Ammon's horn (tissue), 1 donor: Measurements from ENCODE around the gene MGRN1.

ENCODE experiments used
- DNase-seq: peaks from one replicate; pipeline ENCODE4 v3.0.0-alpha.2; 2016; ENCODE audit warnings: low spot score

Gene MGRN1

DNA sequence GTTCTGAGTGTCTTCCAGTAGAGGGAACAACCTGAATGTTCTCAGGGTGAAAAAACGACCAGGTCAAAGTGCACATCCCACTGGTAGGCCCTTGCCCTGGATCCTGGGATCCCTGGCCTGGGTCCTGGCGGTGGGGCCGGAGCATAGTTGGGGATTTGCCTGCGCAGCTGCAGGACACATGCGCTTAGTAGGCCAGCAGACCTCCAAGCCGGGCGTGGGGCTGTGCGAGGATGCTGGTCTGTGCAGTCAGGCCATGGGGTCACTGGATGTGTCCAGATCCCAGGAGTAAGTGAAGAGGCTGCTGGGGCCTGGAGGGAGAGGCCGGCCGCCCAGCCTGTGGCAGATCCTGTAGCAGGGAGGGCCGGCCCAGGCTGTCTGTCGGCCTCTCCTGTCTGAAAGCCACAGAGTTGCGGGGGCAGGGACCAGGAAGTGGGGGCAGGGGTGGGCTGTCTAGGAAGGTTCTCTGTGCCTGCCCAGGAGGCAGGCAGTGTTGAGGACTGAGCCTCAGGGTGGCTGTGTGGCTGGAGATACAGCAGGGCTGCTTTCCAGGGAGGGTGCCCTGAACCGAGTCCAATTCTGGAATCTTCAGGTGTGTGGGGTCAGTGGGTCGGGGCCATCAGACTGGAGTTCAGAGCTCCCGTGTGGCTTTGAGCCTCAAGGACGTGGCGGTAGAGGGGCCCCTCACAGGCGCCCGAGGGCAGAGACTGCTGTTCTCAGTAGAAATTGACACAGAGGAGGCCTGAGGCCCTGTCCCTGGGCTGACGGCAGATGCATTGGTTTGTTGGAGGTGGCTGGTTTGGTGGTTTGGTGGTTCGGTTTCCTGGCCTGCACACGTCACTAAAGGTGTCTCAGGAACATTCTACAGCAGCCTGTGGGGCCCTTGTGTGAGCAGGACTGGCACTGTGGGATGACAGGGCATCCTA, 51.5 kb downstream of the MGRN1 start:
- no peak for DNase-seq

DNA sequence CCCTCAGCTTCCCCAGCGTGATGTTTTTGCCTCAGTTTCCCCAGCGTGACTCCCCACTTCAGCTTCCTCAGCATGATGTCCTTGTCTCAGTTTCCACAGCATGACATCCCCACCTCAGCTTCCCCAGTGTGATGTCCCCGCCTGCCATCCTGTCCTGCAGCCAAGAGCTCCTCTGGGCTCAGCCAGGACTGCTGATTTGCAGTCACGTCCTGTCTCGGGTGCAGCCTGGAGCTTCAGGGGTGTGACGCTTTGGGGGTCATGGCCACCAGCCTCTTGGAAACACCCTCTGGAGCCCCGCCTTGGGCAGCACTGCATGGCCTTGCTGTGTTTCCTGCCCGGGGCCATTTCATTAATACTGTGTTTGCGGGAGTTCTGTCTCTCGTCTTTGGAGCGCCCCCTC, 52.2 kb downstream of the MGRN1 start:
- DNase-seq, result no peak

GRCh38 chr16:4677390-4677789, 52.8 kb downstream of the MGRN1 start:
- DNase-seq, result peak; percentile 72

DNA sequence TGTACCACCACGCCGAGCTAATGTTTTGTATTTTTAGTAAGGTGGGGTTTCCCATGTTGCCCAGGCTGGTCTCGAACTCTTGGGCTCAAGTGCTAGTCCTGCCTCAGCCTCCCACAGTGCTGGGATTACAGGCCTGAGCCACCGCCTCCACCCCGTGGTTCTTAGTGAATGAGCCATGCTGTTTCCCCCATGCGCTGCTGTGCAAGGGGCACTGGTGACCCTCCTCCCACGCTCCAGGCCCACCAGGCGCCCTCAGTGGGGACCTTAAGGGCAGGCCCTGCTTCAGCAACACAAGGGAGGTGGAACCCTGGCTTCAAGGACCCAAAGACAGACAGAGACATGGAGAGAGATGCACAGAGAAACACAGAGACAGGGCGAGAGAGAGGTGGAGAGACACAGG, 53.4 kb downstream of the MGRN1 start:
- no peak for DNase-seq

GRCh38 chr16:4678596-4678995, 54.0 kb downstream of the MGRN1 start:
- DNase-seq, result no peak

- no peak for DNase-seq
These were observed 54.7 kb downstream of the MGRN1 start for GRCh38 chr16:4679156-4679849.

DNA sequence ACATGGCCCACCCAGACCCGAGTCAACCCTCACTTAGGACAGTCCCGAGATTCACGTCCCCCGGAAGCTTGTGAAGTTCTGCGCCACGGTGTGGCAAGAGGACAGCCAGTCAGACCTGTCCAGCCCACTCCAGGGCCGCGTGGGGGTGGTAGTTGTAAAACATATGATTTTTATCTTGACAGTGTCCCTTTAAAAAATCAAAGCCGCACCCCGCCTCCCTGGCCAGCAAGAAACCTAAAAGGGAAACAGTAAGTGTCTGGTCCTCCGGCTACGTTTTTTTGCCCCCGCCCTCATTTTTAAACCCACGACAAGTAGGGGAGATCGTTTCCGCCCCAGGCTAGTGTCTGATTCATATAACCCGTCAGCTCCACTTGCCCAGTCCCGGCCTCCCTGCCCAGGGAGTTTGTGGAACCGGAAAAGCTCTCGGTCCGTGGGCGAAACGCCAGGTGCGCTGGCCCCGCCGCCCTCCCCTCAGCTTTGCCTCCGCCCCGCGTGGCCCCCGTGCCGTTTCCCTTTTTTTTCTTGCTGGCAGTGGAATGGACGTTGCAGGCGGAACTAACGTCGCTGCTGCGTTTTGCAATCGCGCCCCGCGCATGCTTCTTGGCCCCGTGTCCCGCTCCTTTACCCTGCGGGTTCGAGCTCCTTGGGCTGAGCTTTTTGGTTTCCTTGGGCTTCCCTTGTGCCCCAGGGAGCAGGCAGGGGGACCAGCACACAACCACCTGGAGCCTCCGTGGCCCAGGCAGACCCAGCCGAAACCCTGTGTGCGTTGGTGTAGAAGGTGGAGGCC, 55.4 kb downstream of the MGRN1 start:
- DNase-seq, result peak; percentile 48

- no peak for DNase-seq
These were observed 56.2 kb downstream of the MGRN1 start for GRCh38 chr16:4680673-4681470.

- DNase-seq, result no peak
These were observed 57.0 kb downstream of the MGRN1 start for GRCh38 chr16:4681471-4682083.

DNA sequence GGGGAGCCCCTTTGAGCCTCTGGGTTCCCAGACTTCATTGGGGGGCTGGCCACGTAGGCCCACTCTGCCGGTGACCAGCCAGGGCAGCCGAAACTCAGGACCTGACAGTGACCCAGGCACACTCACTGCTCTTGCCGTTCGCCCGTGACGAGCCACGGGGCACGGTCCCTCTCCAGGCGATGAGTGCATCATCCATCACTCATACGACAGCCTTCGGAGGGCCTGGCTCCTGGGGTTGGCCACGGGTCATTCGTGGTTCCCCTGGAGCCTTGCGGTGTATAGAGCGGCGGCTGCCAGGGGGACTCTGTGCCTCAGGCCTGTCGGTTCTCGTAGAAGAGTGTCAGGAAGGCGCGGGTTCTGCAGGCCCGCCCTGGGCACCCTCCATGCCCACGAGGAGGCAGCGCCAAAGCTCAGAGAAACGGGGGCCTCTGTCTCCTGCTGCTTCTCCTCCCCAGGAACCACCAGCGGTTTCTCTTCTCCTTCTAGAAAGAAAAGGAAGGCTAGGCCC, 57.5 kb downstream of the MGRN1 start:
- no peak for DNase-seq

- DNase-seq, result peak; percentile 73
These were observed 58.1 kb downstream of the MGRN1 start for GRCh38 chr16:4682616-4683254.

- no peak for DNase-seq
These were observed 58.8 kb downstream of the MGRN1 start for GRCh38 chr16:4683255-4684057.

GRCh38 chr16:4684058-4684715, 59.6 kb downstream of the MGRN1 start:
- DNase-seq, result no peak

DNA sequence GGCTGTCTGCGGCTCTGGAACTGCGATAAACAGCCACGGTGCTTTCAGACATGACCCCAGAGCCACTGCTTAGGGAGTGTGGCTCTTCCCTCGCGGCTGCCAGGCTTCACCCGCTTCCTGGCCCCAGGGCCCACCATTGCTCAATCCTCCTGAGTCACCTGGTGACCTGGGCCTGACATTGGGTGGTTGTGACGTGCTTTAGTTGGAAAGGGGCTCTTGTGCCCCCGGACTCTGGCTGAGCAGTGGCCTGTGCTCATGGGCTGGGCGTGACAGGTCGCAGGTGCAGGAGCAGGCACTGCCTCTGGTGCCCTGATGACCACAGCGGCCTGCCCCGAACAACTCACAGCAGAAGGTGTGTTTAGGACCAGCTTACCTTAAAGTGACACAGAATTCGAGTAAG, 60.1 kb downstream of the MGRN1 start:
- DNase-seq, result no peak

- no peak for DNase-seq
These were observed 60.7 kb downstream of the MGRN1 start for GRCh38 chr16:4685292-4685691.

GRCh38 chr16:4685776-4686496, 61.3 kb downstream of the MGRN1 start:
- no peak for DNase-seq

GRCh38 chr16:4686497-4687210, 62.0 kb downstream of the MGRN1 start:
- DNase-seq, result no peak

- DNase-seq, result no peak
These were observed 62.8 kb downstream of the MGRN1 start for GRCh38 chr16:4687416-4687815.
